HG03558 (cell line): ENCODE results near the gene ERFL.
"Not testable (repeated sequence)": the region's sequence is repeated elsewhere in the genome, so short reads cannot be mapped to it uniquely, and the experiment has no call there.

Source experiments
- ATAC-seq: cut with Tn5 transposase; IDR thresholded peaks from one replicate; pipeline ENCODE4 v1.9.1; 2021; ENCODE audit warnings: moderate number of reproducible peaks; ENCODE audit not compliant: unreplicated experiment; ENCODE audit errors: extremely low read depth

ERFL gene

DNA sequence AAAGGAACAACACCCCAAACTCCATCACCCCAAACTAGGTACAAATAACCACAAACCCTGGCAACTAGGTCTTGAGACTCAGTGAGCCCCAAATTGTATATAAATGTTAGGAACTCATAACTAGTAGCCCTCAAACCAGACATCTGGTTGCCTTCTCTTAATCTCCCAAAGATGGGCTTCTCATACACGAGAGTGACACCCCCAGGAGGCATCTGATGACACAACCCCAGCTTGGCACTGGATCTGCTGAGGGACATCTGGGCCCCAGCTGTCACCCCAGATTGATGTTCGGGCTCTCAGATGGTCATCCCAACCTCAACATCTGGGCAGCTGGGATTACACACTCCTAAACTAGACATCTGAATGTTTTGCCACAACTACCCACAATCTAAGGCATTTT is 16.1 kb upstream of the ERFL start:
- ATAC-seq: no peak

DNA sequence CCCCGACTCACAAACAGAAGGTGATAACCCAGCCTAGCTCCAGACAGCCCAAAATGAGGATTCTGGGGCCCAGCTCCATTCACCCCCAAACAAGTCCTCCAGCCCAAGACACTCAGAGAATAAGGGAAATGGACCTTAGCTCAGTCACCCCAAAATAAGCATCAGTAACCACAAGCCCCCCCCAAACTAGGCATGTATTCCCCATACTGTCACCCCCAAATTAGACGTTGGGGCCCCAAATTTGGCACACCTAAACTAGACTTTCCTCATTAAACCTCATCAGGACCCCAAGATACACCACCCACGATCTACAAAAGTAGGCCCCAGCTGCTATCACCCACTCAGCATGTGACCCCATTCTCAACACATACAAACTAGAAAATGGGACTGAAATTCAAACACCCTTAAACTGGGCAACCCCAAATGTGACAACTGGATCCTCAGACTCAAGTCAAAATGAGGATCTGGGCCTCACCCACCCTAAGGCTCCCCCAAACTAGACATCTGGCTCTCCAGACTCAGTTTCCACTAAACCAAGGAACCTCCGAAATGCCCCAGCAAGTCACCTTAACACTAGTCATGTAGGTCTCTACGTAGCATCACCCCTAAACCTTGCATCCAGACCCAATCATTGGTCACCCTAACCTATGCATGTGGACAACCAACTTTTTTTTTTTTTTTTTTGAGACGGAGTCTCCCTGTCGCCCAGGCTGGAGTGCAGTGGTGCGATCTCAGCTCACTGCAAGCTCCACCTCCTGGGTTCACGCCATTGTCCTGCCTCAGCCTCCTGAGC is 13.4 kb upstream of the ERFL start:
- no peak for ATAC-seq

GRCh38 chr19:41940731-41941409 is 12.6 kb upstream of the ERFL start:
- ATAC-seq: no peak

DNA sequence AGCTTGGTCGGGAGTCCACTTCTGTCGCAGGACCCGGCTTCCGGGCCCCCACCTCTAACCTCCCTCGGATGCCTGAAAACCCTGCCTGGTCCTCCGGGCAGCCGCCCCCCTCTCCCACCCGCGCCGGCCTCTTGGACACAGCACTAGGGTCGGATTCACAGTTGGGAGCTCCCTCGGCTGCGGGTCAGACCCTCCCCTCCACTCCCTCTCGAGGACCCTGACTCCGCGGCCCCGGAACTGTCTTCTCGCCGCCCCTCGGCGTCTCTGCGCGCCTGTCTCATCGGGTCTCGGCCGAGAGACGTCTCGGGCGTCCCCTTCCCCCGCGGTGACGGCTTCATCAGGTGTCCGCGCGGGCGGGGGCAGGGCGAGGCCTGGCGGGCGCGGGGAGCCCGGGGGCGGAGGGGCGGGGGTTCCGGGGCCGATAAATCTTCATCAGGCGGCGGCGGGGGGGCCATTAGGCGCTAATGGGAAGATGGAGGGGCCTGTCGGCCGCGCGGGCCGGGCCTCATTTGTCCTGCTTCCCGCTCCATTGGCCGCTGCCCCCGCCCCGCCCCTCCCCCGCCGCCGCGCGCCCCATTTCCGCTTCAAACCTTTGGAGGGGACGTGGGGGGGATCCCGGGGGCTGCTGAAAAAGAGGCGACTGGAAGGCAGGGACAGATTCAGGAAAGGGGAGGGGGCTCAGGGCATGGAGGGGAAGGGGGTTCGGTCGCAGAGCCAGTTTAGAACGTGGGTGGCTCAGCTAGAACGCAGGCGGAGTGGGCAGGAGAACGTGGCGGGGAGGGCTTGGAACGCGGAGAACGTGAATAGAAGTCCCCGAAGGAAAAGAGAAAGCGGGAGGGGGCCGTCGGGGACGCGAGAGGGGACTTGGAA is 11.8 kb upstream of the ERFL start:
- no peak for ATAC-seq

DNA sequence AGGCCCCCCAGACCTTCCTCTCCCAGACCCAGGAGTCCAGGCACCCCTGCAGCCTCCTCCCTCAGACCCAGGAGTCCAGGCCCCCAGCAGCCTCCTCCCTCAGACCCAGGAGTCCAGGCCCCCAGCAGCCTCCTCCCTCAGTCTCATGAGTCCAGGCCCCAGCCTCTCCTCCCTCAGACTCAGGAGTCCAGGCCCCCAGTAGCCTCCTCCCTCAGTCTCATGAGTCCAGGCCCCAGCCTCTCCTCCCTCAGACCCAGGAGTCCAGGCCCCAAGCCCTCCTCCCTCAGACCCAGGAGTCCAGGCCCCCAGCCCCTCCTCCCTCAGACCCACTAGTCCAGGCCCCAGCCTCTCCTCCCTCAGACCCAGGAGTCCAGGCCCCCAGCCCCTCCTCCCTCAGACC is 11.0 kb upstream of the ERFL start:
- ATAC-seq: not testable (repeated sequence)

DNA sequence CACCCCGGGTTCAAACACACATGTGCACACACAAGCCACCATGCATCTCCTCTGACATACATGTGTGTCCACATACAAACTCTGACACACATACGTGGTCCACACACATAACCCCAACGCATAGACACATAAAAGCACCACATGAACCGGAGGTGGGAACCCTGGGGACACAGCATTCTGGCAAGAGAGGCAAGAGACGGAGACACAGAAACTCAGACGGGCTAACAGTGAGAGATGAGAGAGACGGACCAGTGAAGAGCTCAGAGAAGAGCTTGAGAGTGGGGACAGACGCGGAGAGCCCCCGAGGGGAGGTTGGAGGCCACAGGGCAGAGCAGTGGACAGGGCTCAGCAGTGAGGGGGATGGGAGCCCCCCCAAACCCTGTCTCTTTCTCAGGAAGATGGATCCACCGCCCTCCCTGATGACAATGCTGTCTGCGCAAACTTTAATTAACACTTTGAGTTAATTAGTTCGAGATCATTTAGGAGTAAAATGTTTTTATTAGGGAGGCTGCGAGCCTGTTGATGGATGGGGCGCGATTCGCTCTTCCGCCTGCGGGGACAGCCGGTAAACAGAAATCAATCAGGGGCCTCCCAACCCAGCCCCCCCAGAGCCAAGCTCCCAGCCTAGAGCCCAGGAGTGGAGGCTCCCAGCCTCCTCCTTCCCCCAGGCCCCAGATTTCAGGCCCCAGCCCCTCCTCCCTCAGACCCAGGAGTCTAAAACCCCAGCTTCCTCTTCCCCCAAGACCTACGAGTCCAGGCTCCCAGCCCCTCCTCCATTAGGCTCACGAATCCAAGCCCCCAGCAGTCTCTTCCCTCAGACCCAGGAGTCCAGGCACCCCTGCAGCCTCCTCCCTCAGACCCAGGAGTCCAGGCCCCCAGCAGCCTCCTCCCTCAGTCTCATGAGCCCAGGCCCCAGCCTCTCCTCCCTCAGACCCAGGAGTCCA is 9.5 kb upstream of the ERFL start:
- no peak for ATAC-seq

DNA sequence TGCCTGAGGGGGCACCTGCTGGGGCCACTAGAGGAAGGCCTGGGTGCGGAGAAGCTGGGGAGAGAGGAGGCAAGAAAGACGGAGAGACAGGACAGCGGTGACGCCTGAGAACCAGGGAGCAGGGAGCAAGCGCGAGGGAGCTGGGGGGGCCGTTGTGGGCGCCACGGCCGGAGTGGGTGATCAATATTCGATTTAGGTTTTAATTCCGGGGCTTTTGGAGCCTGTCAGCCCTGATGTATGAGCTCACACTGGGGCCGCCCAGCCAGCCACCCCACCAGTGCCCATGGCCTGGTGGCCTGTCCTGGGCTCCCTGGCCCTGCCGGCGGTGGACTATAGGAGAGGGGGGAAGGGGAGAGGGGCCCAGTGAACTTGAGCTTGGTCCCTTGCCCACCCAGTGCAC is 8.7 kb upstream of the ERFL start:
- no peak for ATAC-seq

GRCh38 chr19:41936416-41936850 is 8.2 kb upstream of the ERFL start:
- ATAC-seq: no peak

DNA sequence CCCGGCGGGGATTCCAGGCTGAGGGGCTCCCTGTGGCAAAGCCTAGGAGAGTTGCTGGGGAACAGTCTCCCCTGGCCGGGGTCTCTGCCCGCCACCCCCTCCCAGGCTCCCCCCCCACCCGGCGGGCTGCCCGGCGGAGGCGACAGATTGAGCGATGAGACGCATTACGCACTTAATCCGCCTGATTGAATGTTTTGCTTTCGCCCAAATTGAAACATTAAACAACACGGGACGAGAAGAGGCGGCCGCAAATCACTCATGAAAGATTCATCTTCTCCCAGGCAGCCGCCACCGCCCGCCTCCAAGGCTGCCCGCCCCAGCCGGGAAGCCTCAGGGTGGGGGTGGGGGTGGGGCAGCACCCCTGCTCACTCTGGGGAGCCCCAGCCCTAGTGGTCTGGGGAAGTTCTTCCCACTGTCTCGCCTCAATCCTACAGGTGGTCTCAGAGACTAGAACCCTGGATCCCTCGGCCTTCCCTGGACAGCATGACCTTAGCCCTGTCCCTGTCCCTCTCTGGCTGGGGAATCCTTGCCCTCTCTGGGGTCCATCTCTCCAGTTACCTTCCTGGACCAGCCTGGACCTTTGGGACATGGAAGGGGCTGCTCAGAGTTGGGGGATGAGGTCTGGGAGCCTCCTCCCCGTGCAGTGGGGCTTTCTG is 7.6 kb upstream of the ERFL start:
- ATAC-seq: no peak

DNA sequence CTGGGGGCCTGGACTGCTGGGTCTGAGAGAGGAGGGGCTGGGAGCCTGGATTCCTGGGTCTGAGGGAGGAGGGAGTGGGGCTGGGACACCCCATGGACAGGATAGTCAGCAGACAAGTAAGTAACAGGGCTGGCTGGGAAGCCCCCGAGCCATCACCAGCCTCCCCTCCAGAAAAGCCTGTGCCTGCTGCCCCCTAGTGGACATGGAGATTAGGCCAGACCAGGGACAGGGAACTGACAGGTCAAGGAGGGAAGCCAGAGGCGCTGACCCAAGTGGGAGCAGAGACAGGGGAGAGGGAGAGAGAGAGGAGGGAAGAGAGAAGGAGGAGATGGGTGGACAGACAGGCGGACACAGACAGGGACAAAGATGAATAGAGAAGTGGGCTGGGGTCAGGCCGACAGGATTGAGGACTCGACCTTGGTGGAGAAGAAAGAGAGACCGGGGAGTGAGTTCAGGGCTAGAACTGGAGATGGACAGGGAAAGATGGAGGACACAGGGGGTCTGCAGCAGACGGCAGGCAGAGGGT is 6.7 kb upstream of the ERFL start:
- no peak for ATAC-seq

DNA sequence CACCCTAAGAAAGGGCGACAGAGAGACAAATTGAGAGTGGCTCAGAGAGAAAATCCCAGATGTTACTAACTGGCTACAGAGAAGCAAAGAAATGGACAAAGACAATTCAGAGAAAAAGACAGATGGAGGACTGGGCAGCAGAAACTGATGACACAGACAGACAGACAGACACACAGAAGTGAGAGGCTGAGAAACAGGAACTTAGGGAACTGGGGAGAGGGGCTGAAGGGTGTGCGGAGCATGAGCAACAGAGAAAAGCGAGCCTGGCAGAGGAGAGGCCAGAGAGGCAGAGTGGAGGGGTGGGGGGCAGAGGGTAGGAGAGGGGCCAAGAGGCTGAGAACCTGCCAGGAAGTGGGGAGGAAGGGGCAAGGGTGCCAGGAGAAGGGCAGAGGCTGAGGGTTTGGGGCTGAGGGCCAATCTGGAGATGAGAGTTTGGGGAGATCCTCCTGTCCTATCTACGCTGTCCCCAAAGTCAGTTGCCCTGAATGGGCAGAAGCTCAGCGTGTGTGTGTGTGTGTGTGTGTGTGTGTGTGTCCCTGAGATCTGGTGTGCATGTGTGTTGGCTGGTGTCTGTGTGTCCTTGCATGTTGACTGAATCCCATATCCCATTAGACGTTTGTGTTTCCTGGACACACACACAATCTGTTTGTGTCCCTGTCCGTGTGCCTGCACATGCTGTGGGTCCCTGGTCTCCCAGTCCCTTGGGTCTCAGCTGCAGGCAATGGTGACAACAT is 5.6 kb upstream of the ERFL start:
- no peak for ATAC-seq

- ATAC-seq: no peak
Observed at GRCh38 chr19:41932720-41933332, 4.6 kb upstream of the ERFL start.

DNA sequence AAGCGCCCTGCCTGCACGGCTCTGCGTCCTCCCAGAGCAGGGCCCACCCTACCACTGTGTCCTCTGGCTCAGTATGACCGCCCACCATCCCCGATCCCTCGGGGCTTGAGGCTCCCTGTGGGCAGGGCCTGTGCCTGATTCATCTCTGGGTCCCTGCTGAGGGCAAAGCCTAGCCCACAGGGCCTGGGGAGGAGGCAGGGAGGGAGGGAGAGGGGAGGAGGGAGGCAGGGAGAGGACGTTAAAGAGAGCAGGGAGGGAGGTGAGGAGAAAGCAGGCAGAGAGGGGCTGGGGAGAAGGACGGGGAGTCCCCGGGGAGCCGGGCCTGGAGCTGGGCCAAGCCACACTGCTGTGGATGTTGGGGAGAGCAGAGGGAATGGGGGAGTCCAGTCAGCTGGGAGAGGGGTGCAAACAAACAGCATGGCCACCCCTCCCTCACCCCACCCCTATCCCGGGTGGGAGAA is 4.0 kb upstream of the ERFL start:
- no peak for ATAC-seq

DNA sequence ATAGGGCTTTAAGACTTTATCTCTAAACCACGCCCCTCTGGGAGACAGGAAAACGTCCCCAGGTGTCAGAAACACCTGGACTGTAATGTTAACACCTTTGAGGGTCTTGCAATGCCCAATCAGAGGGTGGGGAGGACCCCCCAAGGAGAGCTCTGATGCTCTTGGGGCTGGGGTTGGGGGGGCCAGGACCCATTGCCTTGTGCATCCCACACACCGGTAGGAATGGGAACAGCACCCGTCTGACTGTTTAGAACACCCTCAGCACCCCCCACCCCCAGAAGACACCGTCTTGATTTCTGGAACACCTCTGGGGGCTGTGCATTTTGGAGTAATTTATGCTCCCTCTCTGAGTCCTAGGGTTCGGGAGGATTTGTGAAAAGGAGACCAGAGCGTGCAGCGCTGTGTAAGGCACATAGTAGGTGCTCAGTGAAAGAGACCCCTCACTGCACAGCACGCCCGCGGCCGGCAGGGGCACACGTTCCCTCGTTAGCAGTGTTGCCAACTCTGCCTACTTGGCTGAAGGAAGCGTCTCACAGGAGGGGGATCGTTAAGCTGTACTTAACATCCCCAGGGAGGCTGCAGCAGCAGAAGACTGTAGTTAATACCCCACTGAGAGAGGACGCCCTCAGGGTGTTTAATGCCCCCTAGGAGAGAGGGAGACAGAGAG is 2.8 kb upstream of the ERFL start:
- no peak for ATAC-seq

GRCh38 chr19:41930322-41930722 is 2.1 kb upstream of the ERFL start:
- ATAC-seq: no peak

DNA sequence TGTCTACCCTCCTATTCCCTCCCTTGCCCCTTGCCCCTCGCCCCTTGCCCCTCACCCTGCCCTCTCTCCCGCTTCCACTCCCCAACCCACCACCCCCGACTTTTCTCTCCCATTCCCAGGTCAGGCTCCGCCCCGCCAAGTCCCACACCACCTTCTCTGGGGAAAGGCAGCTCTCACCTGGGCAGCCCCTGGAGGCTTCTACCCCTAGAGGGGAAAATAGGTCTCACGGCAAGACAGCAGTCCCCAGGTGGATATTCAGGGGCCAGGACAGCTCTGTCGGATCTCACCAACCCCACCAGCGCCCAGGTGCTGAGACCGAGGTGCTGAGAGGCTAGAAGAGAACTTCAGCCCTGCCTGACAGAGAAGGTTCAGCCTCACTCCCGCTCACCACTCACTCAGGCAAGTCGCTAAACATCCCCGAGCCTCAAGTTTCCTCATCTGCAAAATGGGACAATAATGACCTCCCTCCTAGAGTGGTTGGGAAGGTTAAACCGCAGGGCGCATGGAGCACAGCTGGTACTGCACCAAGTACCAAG is 1.4 kb upstream of the ERFL start:
- ATAC-seq: no peak
